ENCODE measurements around the gene VPS26B.
A peak's percentile ranks its signal among the peaks of the same experiment; 100 is the strongest.

The VPS26B gene

GRCh38 chr11:134257101-134257500 lies 32.6 kb downstream of the VPS26B start:
- no peak for DNase-seq (ENCODE audit: low read depth)

GRCh38 chr11:134258577-134258976 lies 34.1 kb downstream of the VPS26B start:
- DNase-seq (ENCODE audit: low read depth), result no peak

GRCh38 chr11:134260503-134260902 lies 36.0 kb downstream of the VPS26B start:
- DNase-seq (ENCODE audit: low read depth), result no peak

- no peak for DNase-seq (ENCODE audit: low read depth)
Observed at GRCh38 chr11:134260983-134261382, 36.5 kb downstream of the VPS26B start.

- DNase-seq (ENCODE audit: low read depth), result no peak
Observed at GRCh38 chr11:134261626-134262488, 37.4 kb downstream of the VPS26B start.

- DNase-seq (ENCODE audit: low read depth), result no peak
Observed at GRCh38 chr11:134264966-134265764, 40.7 kb downstream of the VPS26B start.

GRCh38 chr11:134266440-134266839 lies 42.0 kb downstream of the VPS26B start:
- DNase-seq (ENCODE audit: low read depth), result no peak

GRCh38 chr11:134266841-134267251 lies 42.4 kb downstream of the VPS26B start:
- DNase-seq (ENCODE audit: low read depth), result no peak

GRCh38 chr11:134267461-134267860 lies 43.0 kb downstream of the VPS26B start:
- no peak for DNase-seq (ENCODE audit: low read depth)

- DNase-seq (ENCODE audit: low read depth), result no peak
Observed at GRCh38 chr11:134267966-134268365, 43.5 kb downstream of the VPS26B start.

GRCh38 chr11:134270250-134270714 lies 45.8 kb downstream of the VPS26B start:
- DNase-seq (ENCODE audit: low read depth), result no peak

- no peak for DNase-seq (ENCODE audit: low read depth)
Observed at GRCh38 chr11:134271978-134272377, 47.5 kb downstream of the VPS26B start.

GRCh38 chr11:134272381-134273316 lies 48.2 kb downstream of the VPS26B start:
- no peak for DNase-seq (ENCODE audit: low read depth)

GRCh38 chr11:134273317-134273712 lies 48.8 kb downstream of the VPS26B start:
- DNase-seq (ENCODE audit: low read depth), result no peak

- no peak for DNase-seq (ENCODE audit: low read depth)
Observed at GRCh38 chr11:134275188-134275533, 50.7 kb downstream of the VPS26B start.

GRCh38 chr11:134275534-134276395 lies 51.3 kb downstream of the VPS26B start, which contains the start of gene GLB1L3:
TSS of gene GLB1L3 (plus strand) at chr11:134276379. CDS start at chr11:134276741, 362 bp downstream.
- DNase-seq (ENCODE audit: low read depth), result peak; percentile 41

GRCh38 chr11:134276396-134277182 lies 52.1 kb downstream of the VPS26B start:
- no peak for DNase-seq (ENCODE audit: low read depth)

- no peak for DNase-seq (ENCODE audit: low read depth)
Observed at GRCh38 chr11:134277183-134278001, 52.9 kb downstream of the VPS26B start.

GRCh38 chr11:134278356-134278755 lies 53.9 kb downstream of the VPS26B start:
- no peak for DNase-seq (ENCODE audit: low read depth)
